Endothelial cell of umbilical vein (primary cell): Measurements from ENCODE around the gene NEU2. TPM values are rescaled to one million over a fixed set of nuclear protein-coding genes. Genes with fewer than 3 reads are reported as not detected.

ENCODE experiments used
- BruUV-seq: library from RNA; stranded (reverse); fragments of 400-500 nt; replicated peaks from 2 replicates; lab custom pipeline; 2021; lab: Mats Ljungman, UMichigan
- CTCF ChIA-PET: fragments of 300-600, 350-600 bp; sonication (Branson Sonifier 250); formaldehyde crosslinking; loops from one replicate; lab custom pipeline; 2021; ENCODE audit warnings: antibody characterized with exemption, inconsistent platforms; lab: Charles Lee
- POLR2A ChIA-PET: fragments of 300-600, 350-600 bp; sonication (Branson Sonifier 250); formaldehyde crosslinking; loops from one replicate; lab custom pipeline; 2021; ENCODE audit warnings: antibody characterized with exemption, inconsistent platforms; lab: Charles Lee
- DNase-seq: peaks from one replicate; pipeline ENCODE4 v3.0.0-alpha.2; 2011; ENCODE audit warnings: low read depth, low spot score
- FAIRE-seq: peaks from 2 replicates; lab custom pipeline; 2011; peaks lifted over from hg19 to GRCh38; lab: Jason Lieb, UNC
- H2AFZ ChIP-seq: 2 replicates; pipeline ENCODE4 v1.6.0; 2012; ENCODE audit warnings: low read depth, low read length, control low read depth, inconsistent platforms
- H3K27ac ChIP-seq: 2 replicates; pipeline ENCODE4 v1.5.1; 2011; ENCODE audit warnings: low read depth, mild to moderate bottlenecking, control low read depth, low read length, moderate library complexity; ENCODE audit not compliant: insufficient read depth
- H3K27me3 ChIP-seq, 2 experiments: 2 replicates each; pipeline versions ENCODE4 v1.6.0 to v1.6.1; 2011; ENCODE audit warnings: low read length in 2 of 2, mixed read lengths in 1 of 2; ENCODE audit not compliant: control insufficient read depth in 2 of 2, insufficient read depth in 2 of 2
- H3K36me3 ChIP-seq, 2 experiments: 2 replicates in 1 of 2; 3 replicates in 1 of 2; pipeline ENCODE4 v1.5.1; 2011; ENCODE audit warnings: low read length in 2 of 2, mild to moderate bottlenecking in 1 of 2, moderate library complexity in 1 of 2; ENCODE audit not compliant: control insufficient read depth in 2 of 2, insufficient read depth in 2 of 2; ENCODE audit errors: extremely low read depth in 1 of 2
- H3K4me1 ChIP-seq: 3 replicates; pipeline ENCODE4 v1.5.1; 2011; ENCODE audit warnings: mild to moderate bottlenecking, low read length; ENCODE audit not compliant: control insufficient read depth, insufficient read depth; ENCODE audit errors: extremely low read depth
- H3K4me2 ChIP-seq: 2 replicates; pipeline ENCODE4 v1.6.1; 2011; ENCODE audit warnings: low read length, control low read depth, mixed read lengths; ENCODE audit not compliant: insufficient read depth
- H3K4me3 ChIP-seq, 3 experiments: fragments of 200-600 bp in 1 of 3; sonication (generic), shearing (Covaris generic) in 1 of 3; replicated peaks in 1 of 3; 2 replicates each; pipeline ENCODE4 v1.5.1; 2011 to 2016; ENCODE audit warnings: control low read depth in 3 of 3, low read length in 3 of 3, mild to moderate bottlenecking in 2 of 3, inconsistent platforms in 1 of 3, low read depth in 1 of 3, moderate library complexity in 1 of 3; ENCODE audit not compliant: insufficient read depth in 1 of 3
- H3K79me2 ChIP-seq: 2 replicates; pipeline ENCODE4 v1.6.0; 2012; ENCODE audit warnings: low read length, inconsistent platforms; ENCODE audit not compliant: control insufficient read depth, insufficient read depth
- H3K9ac ChIP-seq: replicated peaks from 2 replicates; pipeline ENCODE3; 2011; ENCODE audit warnings: low read length, control low read depth; ENCODE audit not compliant: insufficient read depth; ENCODE audit errors: extremely low read depth
- H3K9me1 ChIP-seq: replicated peaks from 3 replicates; pipeline ENCODE4 v1.6.0; 2011; ENCODE audit warnings: mild to moderate bottlenecking, low read length; ENCODE audit not compliant: control insufficient read depth, insufficient read depth; ENCODE audit errors: extremely low read depth
- H3K9me3 ChIP-seq: replicated peaks from 2 replicates; pipeline ENCODE4 v1.5.1; 2012; ENCODE audit warnings: low read length, inconsistent platforms; ENCODE audit not compliant: control insufficient read depth, insufficient read depth
- H4K20me1 ChIP-seq: replicated peaks from 2 replicates; pipeline ENCODE3; 2011; ENCODE audit warnings: mild to moderate bottlenecking, low read length; ENCODE audit not compliant: control insufficient read depth, insufficient read depth; ENCODE audit errors: extremely low read depth
- CTCF ChIP-seq, 2 donors: IDR thresholded peaks; 1 replicate in 1 of 2; 2 replicates in 1 of 2; pipeline ENCODE4 v1.5.1; 2011; ENCODE audit warnings: low read length in 2 of 2, mild to moderate bottlenecking in 2 of 2, moderate library complexity in 2 of 2, control low read depth in 1 of 2, inconsistent platforms in 1 of 2, low read depth in 1 of 2; ENCODE audit not compliant: insufficient read depth in 1 of 2; ENCODE audit errors: extremely low read depth in 1 of 2
- EZH2 ChIP-seq: IDR thresholded peaks from 2 replicates; pipeline ENCODE4 v1.6.1; 2012; ENCODE audit warnings: borderline replicate concordance, low read depth, mild to moderate bottlenecking, moderate library complexity, low read length, inconsistent platforms; ENCODE audit not compliant: severe bottlenecking
- FOS ChIP-seq: IDR thresholded peaks from 2 replicates; pipeline ENCODE4 v1.6.1; 2011; ENCODE audit warnings: mild to moderate bottlenecking, low read length, moderate library complexity, borderline replicate concordance; ENCODE audit not compliant: insufficient read depth
- GATA2 ChIP-seq: IDR thresholded peaks from 2 replicates; pipeline ENCODE4 v1.7.0; 2011; ENCODE audit warnings: low read depth, mild to moderate bottlenecking, moderate library complexity, mixed read lengths, low read length; ENCODE audit not compliant: insufficient read length, insufficient read depth
- JUN ChIP-seq: IDR thresholded peaks from 2 replicates; pipeline ENCODE4 v1.6.1; 2011; ENCODE audit warnings: borderline replicate concordance, low read depth; ENCODE audit not compliant: insufficient read length, insufficient read depth
- MAX ChIP-seq: IDR thresholded peaks from 2 replicates; pipeline ENCODE4 v1.6.1; 2011; ENCODE audit not compliant: insufficient read depth, insufficient read length
- MYC ChIP-seq: IDR thresholded peaks from one replicate; pipeline ENCODE4 v1.6.1; 2011; ENCODE audit warnings: mild to moderate bottlenecking, low read depth, low read length
- POLR2A ChIP-seq: IDR thresholded peaks from 2 replicates; pipeline ENCODE4 v1.6.1; 2012; ENCODE audit warnings: low read depth, mild to moderate bottlenecking, control low read depth, low read length
- POLR2AphosphoS5 ChIP-seq: IDR thresholded peaks from 2 replicates; pipeline ENCODE4 v1.6.1; 2012; ENCODE audit warnings: low read depth, mild to moderate bottlenecking, control low read depth, low read length, moderate library complexity; ENCODE audit not compliant: insufficient read depth
- dilution Hi-C: fragments of 300-500 bp; cut with MboI; formaldehyde crosslinking; loops from one replicate; pipeline ENCODE4 v1.15.0; 2019; ENCODE audit warnings: low sequenced_read_pairs; ENCODE audit not compliant: extremely low pct_ligation_motif_present
- intact Hi-C: fragments of 100-400 bp; cut with micrococcal nuclease; formaldehyde crosslinking; loops from one replicate; pipeline ENCODE4 v1.10.0; 2022
- polyA plus RNA-seq, 4 experiments: library from polyadenylated mRNA; depleted of rRNA in 3 of 4; stranded (reverse) in 3 of 4; unstranded in 1 of 4; fragments of >200 nt; gene quantifications; 2 replicates each; pipeline versions ENCODE4 v1.2.1 to v1.2.3, GENCODE V29; 2011 to 2012; ENCODE audit warnings: missing spikeins in 1 of 4
- total RNA-seq: library from RNA; stranded (reverse); gene quantifications from 2 replicates; pipeline ENCODE4 v1.2.3, GENCODE V29; 2021

Gene NEU2
- total and polyA plus RNA-seq, 2 donors (not counting 3 experiments of a cell fraction or from before 2014, with no cell fraction given) = not detected

- ChIA-PET CTCF (interaction anchor here (1.7 to 4.6 kb wide), 3 partner anchors 14 to 29 kb away, joined by 3 to 30 read pairs (median 16); partner anchors contain the start of gene INPP5D), POLR2A (no interaction called here)
- Histone ChIP-seq H3K27ac (peak overlapping the region; percentile 94), H3K36me3 (peaks cover 0 to 19% of the 10 kb centered on the region in 2 experiments), H3K79me2 (no peaks in the 10 kb centered on the region), H3K4me2 (no peak overlapping the region), H3K9ac (peak overlapping the region; percentile 0), H4K20me1 (no peaks in the 10 kb centered on the region), H3K27me3 (no peaks in the 10 kb centered on the region), H3K9me3 (no peaks in the 10 kb centered on the region), H3K4me1 (peaks cover 40% of the 10 kb centered on the region), H3K9me1 (no peaks in the 10 kb centered on the region), H2AFZ (no peak overlapping the region), H3K4me3 (no peak overlapping the region)
- DNase-seq = peak; percentile 33
- dilution Hi-C loops = no loop called here
- intact Hi-C loops = loop anchor here (10.0 kb wide), 1 partner anchor 332 kb away; no protein-coding TSS in a partner anchor
- no peak for FAIRE-seq
- BruUV-seq = no TSS peak
- TF ChIP-seq GATA2 = no peak
- TF ChIP-seq MAX = no peak
- TF ChIP-seq POLR2A = no peak
- TF ChIP-seq FOS = no peak
- TF ChIP-seq POLR2AphosphoS5 = no peak
- no peak for TF ChIP-seq CTCF (IDR thresholded peaks at IDR 0.05; ENCODE audit: extremely low read depth in 1 of 2, insufficient read depth in 1 of 2, low read depth in 1 of 2, low read length in 2 of 2)
- no peak for TF ChIP-seq EZH2
- TF ChIP-seq JUN = no peak
- TF ChIP-seq MYC = no peak
Measured at GRCh38 chr2:233082931-233083755, 50.7 kb downstream of the NEU2 start.
